ENCODE measurements around the gene REEP3.

- TF ChIP-seq CTCF (conservative IDR thresholded peaks at IDR 0.05; ENCODE audit: low read depth, low read length) (no peak), EZH2 (IDR thresholded peaks at IDR 0.05; ENCODE audit: borderline replicate concordance, low read depth, low read length, poor library complexity, severe bottlenecking) (no peak)
These were observed 73.9 kb downstream of the REEP3 start for GRCh38 chr10:63595072-63595471.

All from A673 (cell line).